HT1080 (cell line): ENCODE measurements around the gene GDPD3. TPM values are rescaled to one million over a fixed set of nuclear protein-coding genes. Genes with fewer than 3 reads are reported as not detected.

Source experiments
- DNase-seq: peaks from one replicate; pipeline ENCODE4 v3.0.0-alpha.2; 2015; ENCODE audit warnings: low read depth
- total RNA-seq: library from RNA; depleted of rRNA; stranded (reverse); fragments of >200 nt; shearing (Covaris generic); gene quantifications from 2 replicates; pipeline ENCODE4 v1.2.3, GENCODE V29; 2014; rRNA removed

The GDPD3 gene
- total RNA-seq, 1 experiment from 2014 or later: 0.06 TPM

DNA sequence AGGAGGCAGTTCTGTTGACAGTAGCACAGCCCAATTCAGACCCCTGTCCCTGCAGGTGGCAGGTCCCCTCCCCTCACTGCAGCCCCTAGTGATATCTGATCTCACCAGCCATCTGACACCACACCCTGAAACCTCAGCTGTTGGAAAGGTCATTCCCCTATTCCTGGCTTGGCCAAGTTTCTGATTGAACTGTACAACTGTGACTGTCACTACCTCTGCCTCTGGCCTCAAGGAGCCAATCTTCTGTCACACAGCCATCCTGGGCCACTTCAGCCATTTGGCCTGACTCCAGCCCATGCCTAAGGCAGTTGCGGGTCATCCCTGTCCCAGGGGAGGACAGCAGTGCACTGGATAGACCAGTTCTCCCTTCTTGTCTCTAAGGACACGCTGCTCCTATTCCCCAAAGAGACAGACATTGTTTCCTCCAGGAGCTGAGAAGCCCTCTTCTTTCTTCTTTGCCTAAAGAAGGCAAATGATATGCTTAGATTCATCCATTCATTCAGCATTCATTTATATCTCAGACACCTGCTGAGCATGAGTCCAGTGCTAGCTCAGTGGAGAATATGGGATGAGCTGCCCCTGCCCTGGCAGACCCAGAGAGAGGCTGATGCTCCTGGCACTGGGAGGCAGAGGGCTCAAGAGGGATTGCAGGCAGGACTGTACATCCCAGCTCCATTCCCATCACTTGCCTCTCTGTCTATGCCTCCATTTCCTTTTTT lies 52.3 kb downstream of the GDPD3 start:
- no peak for DNase-seq

DNA sequence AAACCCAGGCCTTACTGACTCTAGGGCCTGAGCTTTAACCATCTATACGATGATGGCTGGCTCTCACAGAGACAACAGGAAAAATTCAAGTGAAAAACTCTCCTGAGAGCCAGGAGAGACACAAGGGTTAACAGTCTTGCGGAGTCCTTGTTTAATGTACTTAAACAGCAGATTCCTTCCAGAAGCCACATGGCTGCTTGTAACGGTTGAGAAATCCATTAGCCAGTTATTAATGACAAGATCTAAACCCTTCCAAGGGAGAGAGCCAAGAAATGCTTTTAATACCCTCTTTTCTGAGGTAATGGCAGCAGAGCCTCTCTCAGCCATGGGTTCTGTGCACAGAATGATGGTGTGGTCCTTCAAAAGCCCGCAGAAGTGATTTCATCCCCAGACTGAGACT lies 53.0 kb downstream of the GDPD3 start:
- no peak for DNase-seq

DNA sequence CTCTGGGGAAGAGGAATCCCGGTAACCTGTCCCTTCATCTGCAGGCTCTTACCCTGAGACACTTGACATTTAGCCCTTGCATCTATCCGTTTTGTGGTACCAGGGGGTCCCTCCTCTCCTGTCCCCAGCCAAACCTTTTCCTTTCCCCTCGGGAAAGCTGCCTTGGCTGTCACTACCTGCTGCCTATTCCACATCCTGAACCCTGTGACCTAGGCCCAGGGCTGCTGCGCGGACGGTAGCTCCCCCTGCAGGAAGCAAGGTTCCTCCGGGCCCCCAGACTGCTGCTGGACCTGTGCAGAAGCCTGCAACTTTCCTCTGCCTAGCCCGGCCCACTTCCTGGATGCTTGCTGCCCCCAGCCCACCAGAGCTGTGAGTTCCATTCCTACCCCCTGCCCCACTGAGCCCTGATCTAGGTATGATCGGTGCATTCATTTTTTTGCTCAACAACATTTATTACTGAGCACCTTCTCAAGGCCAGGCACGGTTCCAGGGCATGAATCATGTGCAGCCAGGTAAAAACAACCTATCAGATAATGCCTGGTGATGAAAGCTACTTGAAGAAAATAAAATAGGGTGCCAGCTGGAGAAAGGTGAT lies 58.3 kb downstream of the GDPD3 start:
- no peak for DNase-seq

Other genes starting within 250 kb of the GDPD3 start
- gene SEZ6L2, start 214.0 kb downstream of the GDPD3 start, total RNA-seq: 1.5 and 2.6 TPM in 2 replicates
- gene ASPHD1, start 213.0 kb downstream of the GDPD3 start, total RNA-seq: 3.8 and 9.3 TPM in 2 replicates
- 4.1 and 4.3 TPM in 2 replicates for gene KCTD13, start 187.3 kb downstream of the GDPD3 start, total RNA-seq
- 38.0 and 39.0 TPM in 2 replicates for gene TMEM219, start 151.5 kb downstream of the GDPD3 start, total RNA-seq
- gene TAOK2, start 139.7 kb downstream of the GDPD3 start, total RNA-seq: 38.4 and 40.0 TPM in 2 replicates
- gene HIRIP3, start 117.9 kb downstream of the GDPD3 start, total RNA-seq: 24.3 and 33.8 TPM in 2 replicates
- gene INO80E, start 117.3 kb downstream of the GDPD3 start, total RNA-seq: 80.1 and 94.7 TPM in 2 replicates
- 0.10 and 0.63 TPM in 2 replicates for gene DOC2A, start 102.5 kb downstream of the GDPD3 start, total RNA-seq
- gene C16orf92, start 90.3 kb downstream of the GDPD3 start, total RNA-seq: not detected in 2 replicates
- gene TLCD3B, start 82.3 kb downstream of the GDPD3 start, total RNA-seq: 0.11 and 0.13 TPM in 2 replicates
- 1,753 and 2,052 TPM in 2 replicates for gene ALDOA, start 47.8 kb downstream of the GDPD3 start, total RNA-seq
- 217 and 241 TPM in 2 replicates for gene PPP4C, start 37.5 kb downstream of the GDPD3 start, total RNA-seq
- gene TBX6, start 21.6 kb downstream of the GDPD3 start, total RNA-seq: 0.59 and 0.90 TPM in 2 replicates
- 0.48 and 2.7 TPM in 2 replicates for gene YPEL3, start 17.3 kb downstream of the GDPD3 start, total RNA-seq
- gene MAPK3, start 9.7 kb upstream of the GDPD3 start, total RNA-seq: 18.4 and 22.9 TPM in 2 replicates
- gene CORO1A, start 70.1 kb upstream of the GDPD3 start, total RNA-seq: 7.1 and 9.1 TPM in 2 replicates
- 67.0 and 120 TPM in 2 replicates for gene BOLA2B, start 80.1 kb upstream of the GDPD3 start, total RNA-seq
- gene SLX1A, start 80.3 kb upstream of the GDPD3 start, total RNA-seq: 93.6 and 98.4 TPM in 2 replicates
- 3.8 and 15.1 TPM in 2 replicates for gene SULT1A3, start 85.7 kb upstream of the GDPD3 start, total RNA-seq
- 0.79 and 1.4 TPM in 2 replicates for gene NPIPB13, start 134.9 kb upstream of the GDPD3 start, total RNA-seq
- gene CD2BP2, start 241.8 kb upstream of the GDPD3 start, total RNA-seq: 70.0 and 77.7 TPM in 2 replicates